ENCODE results near the gene IGSF3. TPM values are rescaled to one million over a fixed set of nuclear protein-coding genes. Genes with fewer than 3 reads are reported as not detected.
A peak's percentile ranks its signal among the peaks of the same experiment; 100 is the strongest.

IGSF3 gene
- 1 to 10 TPM in 4 of 6 experiments, under 1 TPM in 2; 0.42 to 4.9 (median 1.8) TPM for total RNA-seq
- long read RNA-seq = 0 reads

DNA sequence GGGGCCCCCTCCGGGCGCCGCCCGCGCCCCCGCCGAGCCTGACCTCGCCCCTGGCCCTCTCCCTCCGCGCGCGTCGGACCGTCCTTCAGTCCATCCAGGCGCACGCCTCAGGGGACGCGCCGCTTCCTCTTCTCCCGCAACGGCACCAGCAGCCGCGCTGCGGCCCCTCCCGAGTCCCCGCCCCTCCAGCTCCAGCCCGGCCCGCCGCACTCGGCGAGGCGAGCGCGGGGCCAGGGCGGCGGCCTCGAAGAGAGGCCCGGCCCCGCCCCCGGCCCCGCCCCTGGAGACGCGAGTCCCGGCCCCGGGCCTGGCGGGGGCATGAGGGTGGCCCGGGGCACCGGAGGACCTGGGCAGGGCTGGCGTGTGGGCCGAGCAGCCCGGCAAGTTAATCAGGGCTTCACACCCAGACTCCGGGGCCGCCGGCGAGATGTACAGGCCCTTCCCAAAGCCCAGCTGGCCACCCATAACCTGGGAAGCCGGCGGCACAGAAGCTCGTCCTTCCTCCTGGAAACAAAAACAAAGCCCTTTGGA is at the start of gene IGSF3:
Gene IGSF3, minus strand, starts transcription at position 159 of the 531 bp plus-strand sequence. CDS start 1,407 bp downstream, outside the sequence.
- intact Hi-C loops (cut with DNase I) = no loop called here
- DNase-seq (peak; percentile 64 to 77 (median 70)), ATAC-seq (peak; percentile 90 to 93 (median 92))
- Histone ChIP-seq H3K4me1 (peaks cover 0 to 5% (median 0%) of the 10 kb centered on the region in 4 donors), H3K4me3 (peak within 1 kb of the TSS; percentile 30 to 60 (median 51)), H3K27ac (no peak within 1 kb of the TSS), H3K27me3 (no peaks in the 10 kb centered on the region), H3K9me3 (no peaks in the 10 kb centered on the region), H3K36me3 (no peaks in the 10 kb centered on the region)
- whole genome bisulfite sequencing (ENCODE audit: insufficient coverage, low coverage, low lambda C conversion rate, missing lambda C conversion rate) = no CpG with 5 or more reads among the region's 58 CpGs
- TF ChIP-seq, protein P1, sequence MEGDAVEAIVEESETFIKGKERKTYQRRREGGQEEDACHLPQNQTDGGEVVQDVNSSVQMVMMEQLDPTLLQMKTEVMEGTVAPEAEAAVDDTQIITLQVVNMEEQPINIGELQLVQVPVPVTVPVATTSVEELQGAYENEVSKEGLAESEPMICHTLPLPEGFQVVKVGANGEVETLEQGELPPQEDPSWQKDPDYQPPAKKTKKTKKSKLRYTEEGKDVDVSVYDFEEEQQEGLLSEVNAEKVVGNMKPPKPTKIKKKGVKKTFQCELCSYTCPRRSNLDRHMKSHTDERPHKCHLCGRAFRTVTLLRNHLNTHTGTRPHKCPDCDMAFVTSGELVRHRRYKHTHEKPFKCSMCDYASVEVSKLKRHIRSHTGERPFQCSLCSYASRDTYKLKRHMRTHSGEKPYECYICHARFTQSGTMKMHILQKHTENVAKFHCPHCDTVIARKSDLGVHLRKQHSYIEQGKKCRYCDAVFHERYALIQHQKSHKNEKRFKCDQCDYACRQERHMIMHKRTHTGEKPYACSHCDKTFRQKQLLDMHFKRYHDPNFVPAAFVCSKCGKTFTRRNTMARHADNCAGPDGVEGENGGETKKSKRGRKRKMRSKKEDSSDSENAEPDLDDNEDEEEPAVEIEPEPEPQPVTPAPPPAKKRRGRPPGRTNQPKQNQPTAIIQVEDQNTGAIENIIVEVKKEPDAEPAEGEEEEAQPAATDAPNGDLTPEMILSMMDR (IDR thresholded peaks at IDR 0.05) = no peak
- no peak for TF ChIP-seq POLR2A (IDR thresholded peaks at IDR 0.05)

DNA sequence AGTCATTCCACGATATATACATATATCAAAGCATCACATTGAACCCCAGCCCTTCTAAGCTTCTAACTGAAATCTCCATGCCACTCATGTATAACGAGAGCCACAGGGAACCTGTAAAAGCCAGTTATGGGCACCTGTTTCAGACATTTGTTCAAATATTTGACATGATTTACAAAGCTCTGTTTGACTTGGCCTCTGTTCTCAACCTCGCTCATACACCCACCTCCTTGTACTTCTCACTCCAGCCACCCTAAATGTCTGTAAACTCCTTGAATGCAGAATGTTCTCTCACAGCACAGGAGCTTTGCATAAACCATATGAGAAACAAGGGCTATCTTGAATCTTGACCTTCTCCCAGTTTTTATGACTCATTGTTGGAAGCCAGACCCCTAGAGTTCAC is 49.8 kb upstream of the IGSF3 start:
- ATAC-seq = no peak
- H3K4me1 ChIP-seq = no peaks in the 10 kb centered on the region
- no peaks in the 10 kb centered on the region for H3K36me3 ChIP-seq
- DNase-seq = no peak
- TF ChIP-seq, protein P1 (IDR thresholded peaks at IDR 0.05) = no peak
- TF ChIP-seq POLR2A (IDR thresholded peaks at IDR 0.05) = no peak
- H3K4me3 ChIP-seq = no peak overlapping the region
- no peaks in the 10 kb centered on the region for H3K9me3 ChIP-seq
- H3K27me3 ChIP-seq = no peaks in the 10 kb centered on the region
- intact Hi-C loops (cut with DNase I) = no loop called here
- H3K27ac ChIP-seq = no peak overlapping the region
- 33% methylated on average over 3 of the region's 3 CpGs for WGBS (ENCODE audit: insufficient coverage, low coverage, low lambda C conversion rate, missing lambda C conversion rate)

DNA sequence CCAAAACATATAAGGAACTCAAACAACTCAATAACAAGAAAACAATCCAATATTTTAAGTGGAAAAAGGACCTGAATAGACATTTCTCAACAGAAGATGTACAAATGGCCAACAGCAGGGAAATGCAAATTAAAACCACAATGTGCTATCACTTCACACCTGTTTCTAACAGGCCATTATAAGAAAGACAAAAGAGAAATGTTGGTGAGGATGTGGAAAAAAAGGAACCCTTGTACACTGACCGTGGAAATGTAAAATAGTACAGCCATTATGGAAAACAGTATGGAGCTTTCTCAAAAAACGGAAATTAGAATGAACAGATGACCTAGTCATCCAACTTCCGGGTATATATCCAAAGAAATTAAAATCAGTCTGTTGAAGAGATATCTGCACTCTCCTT is 48.9 kb upstream of the IGSF3 start:
- Histone ChIP-seq H3K4me3 (no peak overlapping the region), H3K27ac (no peak overlapping the region), H3K36me3 (no peaks in the 10 kb centered on the region), H3K4me1 (no peaks in the 10 kb centered on the region), H3K9me3 (no peaks in the 10 kb centered on the region), H3K27me3 (no peaks in the 10 kb centered on the region)
- intact Hi-C loops (cut with DNase I) = no loop called here
- TF ChIP-seq, protein P1 (IDR thresholded peaks at IDR 0.05) = no peak
- TF ChIP-seq POLR2A (IDR thresholded peaks at IDR 0.05) = no peak
- DNase-seq (no peak), ATAC-seq (no peak)
- WGBS (ENCODE audit: insufficient coverage, low coverage, low lambda C conversion rate, missing lambda C conversion rate) = 63% methylated on average over 3 of the region's 3 CpGs

GRCh38 chr1:116713474-116713873 is 45.9 kb upstream of the IGSF3 start:
- no CpG with 5 or more reads among the region's 3 CpGs for WGBS (ENCODE audit: insufficient coverage, low coverage, low lambda C conversion rate, missing lambda C conversion rate)
- DNase-seq (no peak), ATAC-seq (no peak)
- intact Hi-C loops (cut with DNase I) = no loop called here
- no peaks in the 10 kb centered on the region for H3K27me3 ChIP-seq
- no peaks in the 10 kb centered on the region for H3K4me1 ChIP-seq
- H3K27ac ChIP-seq = no peak overlapping the region
- no peaks in the 10 kb centered on the region for H3K9me3 ChIP-seq
- no peak overlapping the region for H3K4me3 ChIP-seq
- TF ChIP-seq POLR2A (IDR thresholded peaks at IDR 0.05) = no peak
- TF ChIP-seq, protein P1 (IDR thresholded peaks at IDR 0.05) = no peak
- H3K36me3 ChIP-seq = no peaks in the 10 kb centered on the region
